GM19395 (cell line): ENCODE measurements around the gene CDK5RAP2.

Experiments used
- ATAC-seq: cut with Tn5 transposase; IDR thresholded peaks from one replicate; pipeline ENCODE4 v1.9.1; 2021; ENCODE audit warnings: mild to moderate bottlenecking, moderate library complexity; ENCODE audit not compliant: unreplicated experiment

CDK5RAP2 gene

DNA sequence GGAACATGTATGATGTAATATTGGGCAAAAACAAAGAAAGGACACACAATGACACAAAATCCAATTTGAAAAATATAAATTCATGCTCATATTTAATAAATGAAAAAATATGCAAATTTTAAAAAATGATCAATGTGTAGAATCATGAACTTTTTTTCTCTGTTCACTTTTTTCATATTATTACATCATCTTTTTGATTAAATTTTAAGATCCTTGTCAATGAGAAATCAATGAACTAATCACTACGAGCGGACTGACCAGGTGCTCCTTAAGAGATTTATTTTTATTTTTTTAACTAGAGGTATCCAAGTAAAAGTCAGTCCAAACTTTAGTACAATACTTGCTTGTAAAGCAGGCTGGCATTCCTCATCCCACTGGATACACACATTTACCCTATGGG lies 174.1 kb downstream of the CDK5RAP2 start:
- no peak for ATAC-seq

DNA sequence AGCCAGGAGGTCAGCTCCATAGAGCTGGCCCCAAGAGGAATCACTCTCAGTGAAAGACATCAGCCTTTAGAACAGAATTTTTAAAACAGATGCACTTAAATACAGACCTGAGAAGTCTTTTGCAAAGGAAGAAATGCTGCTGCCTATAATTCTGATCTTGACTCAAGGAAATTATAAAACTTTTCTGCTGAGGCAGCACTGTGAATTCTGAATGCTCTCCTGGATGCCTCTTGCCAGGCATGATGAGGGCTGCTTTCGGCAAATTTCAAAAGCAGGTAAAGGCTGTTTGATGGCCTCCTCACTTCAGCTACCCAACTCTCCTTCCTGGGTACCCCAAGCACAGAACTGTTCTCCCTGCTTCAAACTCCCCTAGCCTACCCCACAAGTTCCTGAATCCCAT lies 174.8 kb downstream of the CDK5RAP2 start:
- ATAC-seq, result no peak

DNA sequence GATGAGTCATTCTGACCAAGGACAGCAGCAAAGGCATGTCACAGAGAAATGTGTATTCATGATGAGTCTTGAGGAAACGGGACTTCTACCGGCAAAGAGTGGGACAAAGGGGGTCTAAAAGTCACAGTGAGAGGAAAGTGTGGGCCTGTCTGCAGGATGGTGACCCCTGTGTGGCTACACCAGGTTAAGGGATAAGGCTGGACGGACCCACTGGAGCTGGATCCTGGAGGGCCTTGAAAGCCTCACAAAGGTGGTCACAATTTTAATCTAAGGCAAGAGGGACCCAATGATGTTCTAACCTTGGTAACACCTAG lies 176.5 kb downstream of the CDK5RAP2 start:
- no peak for ATAC-seq

DNA sequence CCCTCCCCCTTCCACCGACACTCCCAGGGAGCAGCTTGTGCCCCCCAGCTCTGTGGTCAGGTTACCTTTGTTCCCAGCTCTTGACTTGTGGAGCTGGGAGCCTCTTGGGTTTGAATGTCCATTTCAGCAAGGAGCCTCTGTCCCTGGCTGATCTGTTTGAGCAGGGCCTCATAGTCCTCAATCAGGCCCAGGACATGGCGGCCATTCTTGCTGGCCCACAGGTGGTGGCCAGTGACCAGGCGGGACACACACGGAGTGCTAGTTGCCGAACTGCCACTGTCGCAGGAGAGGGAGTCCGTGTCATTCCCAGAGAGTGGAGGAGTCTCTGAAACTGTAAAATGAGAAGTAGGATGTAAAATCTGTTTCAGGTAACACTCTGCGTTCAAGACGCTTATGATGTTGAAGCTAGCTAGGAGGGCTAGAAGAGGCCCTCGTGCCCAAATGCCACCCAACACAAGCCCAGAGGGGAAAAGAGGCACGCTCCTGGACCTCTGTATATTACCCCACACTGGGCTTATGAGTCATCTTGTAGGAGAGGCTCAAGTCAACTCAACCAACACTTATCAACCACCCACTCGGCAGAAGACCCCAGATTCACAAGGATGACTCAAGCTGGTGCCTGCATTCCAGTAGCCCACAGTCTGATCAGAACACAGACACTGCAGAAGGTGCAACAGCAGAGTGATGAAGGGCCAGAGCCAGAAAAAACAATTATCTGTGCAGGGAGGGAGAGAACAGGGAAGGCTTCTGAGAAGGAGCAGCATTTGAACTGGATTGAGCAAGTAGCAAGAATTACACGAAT lies 177.0 kb downstream of the CDK5RAP2 start:
- no peak for ATAC-seq

DNA sequence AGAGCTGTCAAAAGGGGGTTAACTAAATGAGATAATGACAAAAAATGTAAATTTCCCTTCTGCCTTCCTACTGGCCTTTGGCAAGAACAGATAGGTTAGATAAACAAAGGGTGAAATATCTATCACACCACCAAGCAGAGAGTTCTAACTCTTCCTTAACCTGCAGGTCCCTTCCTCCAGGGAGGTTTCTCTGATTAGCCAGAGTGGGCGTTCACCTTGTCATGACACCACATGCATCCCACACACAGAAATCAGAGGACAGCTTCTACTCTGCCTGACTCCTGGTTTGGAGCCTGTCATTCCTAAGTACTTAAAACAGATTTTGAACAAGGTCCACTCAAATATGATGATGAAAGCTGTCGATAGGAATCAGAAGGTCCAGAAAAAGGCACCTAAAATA lies 180.0 kb downstream of the CDK5RAP2 start:
- no peak for ATAC-seq

DNA sequence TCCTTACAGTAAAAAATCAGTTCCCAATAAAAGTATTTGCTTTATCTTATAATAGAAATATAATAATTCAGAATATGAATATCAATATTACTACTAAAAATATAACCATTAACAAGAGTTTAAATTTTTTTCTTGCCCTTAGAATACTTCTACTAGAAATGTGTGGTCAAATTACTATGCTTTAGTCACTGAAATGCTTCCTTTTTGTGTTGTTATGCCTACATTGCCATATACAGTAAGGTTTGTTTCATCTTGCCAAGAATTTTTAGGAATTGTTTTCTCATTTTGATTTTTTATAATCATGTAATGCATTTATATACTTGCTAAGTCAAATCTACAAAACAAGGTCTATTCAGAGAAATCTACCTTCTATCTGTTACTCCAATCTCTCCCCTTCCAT lies 181.7 kb downstream of the CDK5RAP2 start:
- ATAC-seq, result no peak

DNA sequence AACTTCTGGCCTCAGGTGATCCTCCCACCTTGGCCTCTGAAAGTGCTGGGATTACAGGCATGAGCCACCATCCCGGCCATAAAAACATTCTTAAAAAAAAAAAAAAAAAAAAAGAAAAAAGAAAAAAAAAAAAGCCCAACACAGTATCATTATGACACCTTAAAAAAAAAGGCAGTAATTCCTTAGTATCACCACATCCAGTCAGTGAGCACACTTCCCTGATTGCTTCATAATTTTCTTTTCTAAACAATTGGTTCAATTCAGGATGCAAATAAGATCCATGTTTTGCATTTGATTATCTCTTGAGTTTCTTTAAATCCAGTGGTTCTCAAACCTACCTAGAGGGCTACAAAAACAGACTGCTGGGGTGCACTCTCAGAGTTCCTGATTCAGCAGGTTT lies 182.5 kb downstream of the CDK5RAP2 start:
- no peak for ATAC-seq

DNA sequence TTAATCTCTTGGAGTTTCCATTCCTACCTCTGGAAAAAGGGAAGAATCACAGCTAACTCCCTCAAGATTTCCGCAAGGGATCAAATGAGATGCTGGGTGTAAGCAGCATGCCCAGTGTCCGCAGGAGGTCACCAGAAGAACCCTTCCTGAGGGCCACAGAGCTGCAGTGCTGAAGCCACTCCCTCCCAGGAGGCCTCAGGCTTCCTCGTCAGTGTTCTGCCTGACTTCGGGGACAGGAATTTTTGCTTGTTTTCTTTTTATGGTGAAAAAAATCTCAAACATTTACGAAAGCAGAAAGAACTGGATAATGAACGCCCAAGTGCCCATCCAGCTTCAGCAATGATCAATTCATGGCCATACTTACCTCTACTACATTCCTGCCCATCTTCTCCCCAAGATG lies 183.0 kb downstream of the CDK5RAP2 start:
- ATAC-seq, result no peak

DNA sequence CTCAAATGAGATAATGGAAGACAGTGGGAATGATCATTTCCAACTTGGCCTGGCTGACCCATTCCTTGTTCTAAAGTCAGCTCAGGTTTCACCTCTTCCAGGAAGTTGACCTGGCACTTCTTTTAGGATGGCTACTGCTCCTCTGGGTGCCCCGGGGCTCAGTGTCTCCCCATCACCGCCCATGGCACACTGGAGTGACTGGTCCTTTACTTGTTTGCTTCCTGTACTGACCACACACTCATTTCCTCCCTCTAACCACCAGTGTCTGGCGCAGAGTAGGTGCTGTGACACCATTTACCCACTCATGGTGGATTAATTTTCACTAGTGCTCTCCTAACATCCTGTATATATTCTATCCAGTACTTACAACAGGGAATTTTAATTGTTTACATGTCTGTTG lies 183.5 kb downstream of the CDK5RAP2 start:
- ATAC-seq, result no peak

DNA sequence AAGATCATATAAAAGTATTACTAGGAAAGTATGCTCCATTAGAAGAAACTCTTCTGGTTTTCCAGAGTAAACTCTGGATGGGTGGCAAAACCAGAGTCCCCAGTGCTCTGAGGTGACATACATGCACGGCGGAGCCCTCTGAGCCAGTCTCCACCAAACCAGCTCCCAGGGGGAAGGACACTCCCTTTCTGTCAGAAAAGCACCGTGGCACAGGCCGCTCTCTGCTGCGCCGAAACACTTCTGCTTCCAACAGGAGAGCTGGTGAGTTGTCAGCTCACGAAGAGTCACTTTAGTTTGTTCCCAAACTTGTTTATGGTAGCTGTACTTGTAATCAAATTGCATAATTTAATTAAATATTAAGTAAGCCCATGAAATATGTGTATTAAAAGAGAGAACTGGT lies 184.6 kb downstream of the CDK5RAP2 start:
- no peak for ATAC-seq

DNA sequence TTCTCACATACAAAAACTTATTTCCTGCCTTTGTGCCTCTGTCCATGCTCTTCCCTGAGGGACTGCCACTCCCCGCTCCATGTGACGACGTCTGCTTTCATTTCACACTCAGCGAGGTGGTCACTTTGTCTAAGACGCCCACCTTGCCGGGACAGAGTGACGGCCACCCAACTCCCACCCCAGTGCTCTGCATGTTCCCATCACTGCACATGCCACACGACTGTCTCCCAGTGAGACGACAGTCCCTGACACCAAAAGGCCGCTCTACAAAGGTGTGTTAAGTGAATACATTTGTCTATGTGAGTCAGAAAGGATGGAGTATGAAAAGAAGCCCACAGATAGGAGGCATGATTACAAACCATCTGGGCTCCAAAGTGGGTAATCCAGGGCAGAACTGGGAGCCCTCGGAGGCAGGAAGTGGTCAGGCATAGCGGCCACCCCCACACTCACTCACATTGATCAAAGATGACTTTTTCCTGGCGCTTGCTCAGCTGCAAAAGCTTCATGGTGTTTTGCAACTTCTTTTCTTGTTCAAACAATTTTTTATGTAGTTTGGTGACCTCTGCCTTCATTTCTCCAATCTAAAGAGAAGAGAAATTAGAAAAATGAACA lies 185.8 kb downstream of the CDK5RAP2 start:
- ATAC-seq, result no peak

DNA sequence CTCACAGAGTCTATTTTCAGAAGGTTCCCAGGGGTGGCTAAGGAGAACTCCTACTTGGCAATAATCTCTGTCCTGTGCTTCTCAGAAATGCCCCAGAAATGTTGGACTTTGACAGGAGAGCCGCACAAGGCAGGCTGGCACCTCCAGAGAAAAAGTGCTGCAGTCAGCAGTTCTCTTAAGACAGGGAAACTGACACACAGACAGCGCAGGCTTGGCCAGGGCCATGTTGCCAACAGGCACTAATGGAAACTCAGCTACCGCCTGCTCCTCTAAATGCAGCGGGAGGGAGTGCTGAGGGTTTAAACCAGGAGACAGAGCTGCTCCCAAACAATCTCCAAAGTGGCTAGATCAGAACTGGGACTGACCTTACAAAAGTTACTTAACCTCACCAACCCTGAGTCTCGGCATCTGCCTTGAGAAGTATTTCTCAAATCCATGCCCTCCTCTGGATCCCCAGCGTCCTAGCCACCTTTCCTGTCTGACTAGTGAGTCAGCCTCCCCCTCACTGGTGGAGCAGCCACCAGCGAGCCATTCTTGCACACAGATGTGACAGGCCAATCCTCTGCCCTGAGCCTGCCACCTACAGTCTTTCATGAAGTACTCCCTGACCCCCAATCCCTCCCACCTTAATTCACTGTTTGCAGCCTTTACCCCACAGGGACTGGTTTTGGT lies 186.4 kb downstream of the CDK5RAP2 start:
- no peak for ATAC-seq

DNA sequence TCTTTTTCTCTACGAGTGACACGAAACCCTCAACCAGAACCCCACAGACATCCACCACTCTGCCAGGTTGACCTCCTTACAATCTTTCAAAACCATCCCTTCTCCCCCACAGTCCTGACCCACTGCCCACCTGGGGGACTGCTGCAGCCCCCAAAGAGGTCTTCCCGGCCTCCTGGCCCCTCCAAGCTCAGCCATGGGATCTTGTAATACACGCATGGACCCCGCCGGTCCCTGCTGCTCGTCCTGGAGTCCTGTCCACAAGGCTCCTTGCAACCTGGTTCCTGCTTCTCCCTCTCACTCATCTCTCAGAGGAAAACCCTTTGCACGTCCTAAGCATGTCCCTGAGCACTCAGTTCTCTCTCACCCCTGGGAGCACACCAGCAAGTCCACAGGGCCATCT lies 187.3 kb downstream of the CDK5RAP2 start:
- ATAC-seq, result no peak

DNA sequence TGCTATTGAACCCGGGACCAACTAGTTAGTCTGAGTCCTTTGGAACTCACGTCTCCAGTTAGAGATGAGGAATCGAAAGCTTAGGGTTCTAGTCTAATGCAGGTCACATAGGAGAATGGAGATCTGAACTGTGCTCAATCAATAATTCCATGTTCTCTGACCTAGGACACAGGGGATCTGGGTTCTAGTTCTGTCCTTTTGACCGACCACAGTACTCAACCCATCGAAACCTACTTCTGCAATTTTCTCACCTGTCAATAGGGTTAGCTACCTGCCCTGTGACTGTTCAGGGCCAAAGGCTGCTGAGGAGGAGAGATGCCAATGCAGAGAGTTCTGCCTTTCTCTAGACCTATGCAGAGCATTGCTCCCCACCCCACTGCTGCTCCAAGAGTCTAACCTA lies 187.7 kb downstream of the CDK5RAP2 start:
- no peak for ATAC-seq

DNA sequence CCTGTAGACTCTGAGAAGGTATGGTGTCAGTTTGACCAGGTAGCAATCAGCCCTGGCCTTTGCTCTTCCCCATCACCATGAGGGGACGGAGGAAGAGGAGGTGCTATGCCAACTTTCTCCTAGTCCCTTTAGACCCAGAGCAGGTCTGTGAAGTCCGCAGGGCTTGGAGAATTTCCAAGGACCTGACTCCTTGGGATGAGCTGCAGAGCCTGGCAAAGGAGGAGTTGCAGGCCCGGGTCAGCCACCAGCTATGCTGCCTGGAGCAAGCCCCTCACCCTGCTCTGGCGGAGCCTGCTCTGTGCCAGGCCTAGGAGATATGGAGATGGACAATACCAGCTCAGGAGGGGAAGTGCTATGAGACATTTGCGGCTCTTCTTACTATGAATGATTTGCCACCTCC lies 188.3 kb downstream of the CDK5RAP2 start:
- no peak for ATAC-seq

DNA sequence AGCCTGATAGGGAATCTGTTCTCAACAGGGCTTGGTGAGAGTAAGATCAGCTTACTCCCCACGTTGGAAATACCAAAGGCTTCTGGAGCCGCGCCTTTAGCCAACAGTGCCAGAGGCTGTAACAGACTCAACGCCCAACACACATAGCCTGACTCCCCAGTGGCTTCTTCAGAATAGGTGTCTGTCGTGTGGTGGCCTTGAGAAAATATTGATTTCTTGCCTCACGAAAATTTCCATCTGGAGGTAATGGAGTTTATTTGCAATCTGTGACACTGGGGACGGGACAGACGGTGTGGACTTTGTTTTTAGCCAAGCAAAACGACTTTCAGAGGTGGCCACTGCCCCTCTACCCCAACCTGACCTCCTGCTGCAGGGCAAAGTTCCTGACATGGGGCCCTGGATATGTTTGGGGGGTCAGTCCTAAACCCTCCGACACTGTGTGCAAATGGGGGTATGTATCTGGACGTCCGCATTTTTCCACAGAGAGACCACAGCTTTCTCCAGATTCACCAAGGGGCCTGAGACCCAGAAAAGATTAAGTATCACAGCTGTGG lies 189.3 kb downstream of the CDK5RAP2 start:
- no peak for ATAC-seq

DNA sequence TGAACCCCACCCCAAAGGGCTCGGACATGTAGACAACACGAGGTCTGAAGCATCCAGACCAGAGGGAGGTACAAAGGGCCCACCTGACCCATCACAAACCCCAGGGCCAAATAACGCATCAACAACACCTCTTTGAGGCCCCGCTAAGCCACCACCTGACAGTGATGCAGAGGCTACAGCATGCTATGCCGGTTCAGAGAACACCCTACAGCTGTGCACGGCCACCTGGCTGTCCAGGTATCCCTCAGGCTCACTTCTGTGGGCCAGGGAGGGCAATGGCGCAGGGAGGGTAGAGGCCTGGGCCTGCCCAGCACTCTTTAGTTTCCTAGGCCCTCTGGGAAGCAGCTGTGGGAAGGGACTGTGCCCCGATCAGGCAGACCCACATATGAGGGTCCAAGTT lies 190.1 kb downstream of the CDK5RAP2 start:
- ATAC-seq, result no peak

DNA sequence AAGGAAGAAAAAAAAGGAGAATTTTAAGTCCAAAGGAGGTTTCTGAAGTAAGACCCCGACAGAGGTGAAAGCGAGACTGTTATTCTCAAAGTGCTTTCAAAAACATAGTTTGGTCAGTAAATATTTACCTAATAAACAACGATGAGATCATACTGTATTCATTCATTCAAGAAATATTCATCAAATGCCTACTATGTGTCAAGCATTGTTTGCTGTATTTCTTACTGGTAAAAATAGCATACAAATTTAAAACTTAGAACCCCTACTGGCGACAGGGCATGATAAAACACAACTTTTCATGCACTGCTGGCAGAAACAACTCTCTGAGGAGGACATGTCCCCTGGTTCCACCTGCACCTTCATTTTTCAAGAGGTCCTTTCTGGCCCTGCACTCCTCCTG lies 190.7 kb downstream of the CDK5RAP2 start:
- ATAC-seq, result no peak

DNA sequence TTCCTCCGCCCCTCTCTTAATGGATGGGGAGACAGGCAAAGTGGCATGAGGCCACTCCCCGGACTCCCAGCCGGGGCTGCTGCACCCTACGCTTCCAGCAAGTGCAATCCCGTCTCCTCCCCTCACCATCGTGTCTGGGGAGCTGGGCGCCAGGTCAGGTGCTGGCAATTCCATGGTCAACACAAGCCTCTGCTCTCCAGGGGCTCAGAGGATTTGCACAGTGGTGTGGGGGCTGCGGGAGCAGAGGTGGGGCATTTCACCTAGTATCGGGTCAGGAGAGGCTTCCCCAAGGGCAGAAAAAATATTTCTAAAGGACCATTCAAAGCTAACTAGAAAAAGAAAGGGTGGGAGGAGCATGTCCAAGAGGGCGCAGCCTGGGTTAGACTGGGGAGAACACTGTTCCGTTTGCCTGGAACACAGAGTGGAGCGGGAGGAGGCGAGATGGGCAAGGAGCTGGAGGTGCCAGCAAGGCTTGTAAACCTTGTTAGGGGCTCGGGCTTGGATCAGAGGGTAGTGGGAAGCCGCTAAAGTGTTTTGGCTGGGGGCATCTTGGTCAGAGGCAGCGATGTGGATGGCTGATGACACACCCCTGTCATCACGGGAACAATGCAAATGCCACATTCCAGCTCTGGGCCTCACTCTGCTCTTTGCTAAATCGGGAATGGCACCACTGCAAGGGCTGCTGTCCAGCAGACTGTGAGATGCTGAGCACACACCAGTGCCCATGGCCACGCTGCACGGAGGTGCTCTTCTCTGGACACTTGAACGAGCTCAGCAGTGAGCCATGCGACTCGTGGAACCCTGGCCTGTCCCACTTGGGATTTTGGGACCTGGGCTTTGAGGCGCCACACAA lies 191.7 kb downstream of the CDK5RAP2 start:
- ATAC-seq, result no peak

DNA sequence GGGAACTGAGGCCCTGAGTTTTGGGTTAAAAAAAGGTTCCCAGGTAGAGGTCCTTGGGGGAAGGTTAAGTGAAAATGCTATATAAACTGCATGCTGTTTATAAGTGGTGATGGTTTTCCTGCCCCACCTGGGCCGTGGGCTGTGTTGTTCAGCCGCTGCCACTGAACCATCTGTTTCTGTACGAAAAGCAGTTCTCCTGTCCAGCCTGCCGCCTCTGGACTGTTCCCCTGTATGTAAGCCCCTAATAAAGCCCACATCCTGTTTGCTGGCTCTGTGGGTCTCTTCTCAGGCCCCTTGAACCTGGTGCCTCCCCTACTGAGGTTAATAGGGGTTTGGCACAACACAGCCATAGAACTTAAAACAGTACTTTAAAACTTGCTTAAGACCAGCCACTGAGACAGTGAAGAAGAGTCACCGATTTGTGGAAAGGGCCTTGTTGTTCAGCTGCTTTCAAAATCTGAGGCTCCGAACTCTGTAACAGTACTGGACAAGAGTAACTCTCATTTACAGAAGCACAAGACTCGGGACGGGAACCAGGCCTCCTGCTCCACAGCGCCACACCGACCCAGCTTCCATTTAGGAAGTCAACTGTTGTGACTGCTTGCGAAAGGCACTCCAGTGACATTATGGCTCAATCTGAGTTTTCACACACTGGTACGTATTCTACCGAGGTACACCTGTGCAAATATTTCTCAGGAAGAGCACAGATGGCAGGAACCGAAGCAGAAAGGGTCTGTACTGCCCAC lies 192.5 kb downstream of the CDK5RAP2 start:
- ATAC-seq, result no peak
